DOHH2 (cell line): ENCODE data around the gene SPOP.

Experiments
- H3F3A ChIP-seq: fragments of 200-600 bp; sonication (generic), shearing (Covaris generic); 2 replicates; pipeline ENCODE4 v1.6.0; 2016; ENCODE audit warnings: antibody characterized with exemption, mild to moderate bottlenecking; ENCODE audit not compliant: control insufficient read depth, insufficient read depth
- H3K27ac ChIP-seq: fragments of 200-600 bp; sonication (generic); 2 replicates; pipeline ENCODE4 v1.5.1; 2014; ENCODE audit warnings: low read depth, mild to moderate bottlenecking, low read length, moderate library complexity
- H3K27me3 ChIP-seq: fragments of 200-600 bp; sonication (generic); 2 replicates; pipeline ENCODE4 v1.6.1; 2014; ENCODE audit warnings: mild to moderate bottlenecking, low read length, mixed read lengths; ENCODE audit not compliant: control insufficient read depth
- H3K36me3 ChIP-seq: fragments of 200-600 bp; sonication (generic); 2 replicates; pipeline ENCODE4 v1.6.1; 2014; ENCODE audit warnings: mild to moderate bottlenecking, low read length, moderate library complexity, mixed read lengths; ENCODE audit not compliant: control insufficient read depth
- H3K4me1 ChIP-seq: fragments of 200-600 bp; sonication (generic); 2 replicates; pipeline ENCODE4 v1.6.1; 2014; ENCODE audit warnings: mild to moderate bottlenecking, low read length, mixed read lengths; ENCODE audit not compliant: control insufficient read depth
- H3K4me2 ChIP-seq: fragments of 200-600 bp; sonication (generic); 2 replicates; pipeline ENCODE4 v1.6.0; 2014; ENCODE audit warnings: mild to moderate bottlenecking, low read length, moderate library complexity
- H3K4me3 ChIP-seq: fragments of 200-600 bp; sonication (generic); 2 replicates; pipeline ENCODE4 v1.5.1; 2014; ENCODE audit warnings: mild to moderate bottlenecking, low read length, mixed read lengths
- H3K79me2 ChIP-seq: fragments of 200-600 bp; sonication (generic); 2 replicates; pipeline ENCODE4 v1.6.1; 2014; ENCODE audit warnings: mild to moderate bottlenecking, low read length, mixed read lengths; ENCODE audit not compliant: control insufficient read depth
- H3K9me2 ChIP-seq: fragments of 200-600 bp; sonication (generic); replicated peaks from 2 replicates; pipeline ENCODE4 v1.6.1; 2014; ENCODE audit warnings: mild to moderate bottlenecking, low read length, mixed read lengths; ENCODE audit not compliant: control insufficient read depth
- H3K9me3 ChIP-seq: fragments of 200-600 bp; sonication (generic); 2 replicates; pipeline ENCODE4 v1.6.1; 2014; ENCODE audit warnings: antibody characterized with exemption, low read length, mixed read lengths; ENCODE audit not compliant: control insufficient read depth, insufficient read depth
- H4K20me1 ChIP-seq: fragments of 200-600 bp; sonication (generic); 2 replicates; pipeline ENCODE4 v1.6.0; 2014; ENCODE audit warnings: low read depth, mild to moderate bottlenecking, antibody characterized with exemption, low read length, moderate library complexity; ENCODE audit not compliant: control insufficient read depth, insufficient read depth
- EZH2phosphoT487 ChIP-seq: fragments of 200-600 bp; sonication (generic); IDR thresholded peaks from 2 replicates; pipeline ENCODE4 v1.6.1; 2017; ENCODE audit warnings: borderline replicate concordance, mild to moderate bottlenecking, antibody characterized with exemption, low read length, moderate library complexity, mixed read lengths
- TF ChIP-seq, protein P1 (sequence below): fragments of 200-600 bp; sonication (generic); IDR thresholded peaks from one replicate; pipeline ENCODE4 v1.5.1; 2014; ENCODE audit warnings: antibody characterized with exemption, mild to moderate bottlenecking, low read depth, low read length; ENCODE audit not compliant: poor library complexity, severe bottlenecking

SPOP gene

DNA sequence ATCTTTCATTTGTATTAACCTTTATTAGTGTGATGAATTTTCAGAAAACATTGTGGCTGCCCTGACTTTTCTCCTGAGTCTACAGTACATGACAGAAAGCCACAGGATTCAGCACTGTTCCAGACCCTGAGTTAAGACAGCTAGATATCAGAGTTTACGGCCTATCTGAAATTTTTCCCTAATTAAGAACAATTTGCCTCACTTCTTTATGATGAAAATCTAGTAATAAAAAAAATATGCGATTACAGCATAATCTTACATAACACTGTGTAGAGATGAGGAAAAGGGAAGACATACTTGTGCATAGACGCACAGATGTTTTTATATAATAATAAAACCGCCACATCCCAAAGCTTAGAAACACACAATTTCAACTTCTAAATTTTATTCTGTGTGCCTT lies 7.3 kb downstream of the SPOP start:
- H3K9me3 ChIP-seq: no peaks in the 10 kb centered on the region
- peaks cover 84% of the 10 kb centered on the region for H3K79me2 ChIP-seq
- peaks cover 11% of the 10 kb centered on the region for H3K4me1 ChIP-seq
- H3K36me3 ChIP-seq: peaks cover 31% of the 10 kb centered on the region
- H3K27me3 ChIP-seq: no peaks in the 10 kb centered on the region
- H3K4me2 ChIP-seq: no peak overlapping the region
- H3K4me3 ChIP-seq: no peak overlapping the region
- H3F3A ChIP-seq: 0 out of 2 replicates have a peak, but pooled peaks cover 3% of the 10 kb centered on the region
- H3K9me2 ChIP-seq: no peaks in the 10 kb centered on the region
- no peak overlapping the region for H3K27ac ChIP-seq
- TF ChIP-seq, protein P1, sequence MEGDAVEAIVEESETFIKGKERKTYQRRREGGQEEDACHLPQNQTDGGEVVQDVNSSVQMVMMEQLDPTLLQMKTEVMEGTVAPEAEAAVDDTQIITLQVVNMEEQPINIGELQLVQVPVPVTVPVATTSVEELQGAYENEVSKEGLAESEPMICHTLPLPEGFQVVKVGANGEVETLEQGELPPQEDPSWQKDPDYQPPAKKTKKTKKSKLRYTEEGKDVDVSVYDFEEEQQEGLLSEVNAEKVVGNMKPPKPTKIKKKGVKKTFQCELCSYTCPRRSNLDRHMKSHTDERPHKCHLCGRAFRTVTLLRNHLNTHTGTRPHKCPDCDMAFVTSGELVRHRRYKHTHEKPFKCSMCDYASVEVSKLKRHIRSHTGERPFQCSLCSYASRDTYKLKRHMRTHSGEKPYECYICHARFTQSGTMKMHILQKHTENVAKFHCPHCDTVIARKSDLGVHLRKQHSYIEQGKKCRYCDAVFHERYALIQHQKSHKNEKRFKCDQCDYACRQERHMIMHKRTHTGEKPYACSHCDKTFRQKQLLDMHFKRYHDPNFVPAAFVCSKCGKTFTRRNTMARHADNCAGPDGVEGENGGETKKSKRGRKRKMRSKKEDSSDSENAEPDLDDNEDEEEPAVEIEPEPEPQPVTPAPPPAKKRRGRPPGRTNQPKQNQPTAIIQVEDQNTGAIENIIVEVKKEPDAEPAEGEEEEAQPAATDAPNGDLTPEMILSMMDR: no peak
- no peak for TF ChIP-seq EZH2phosphoT487
- peaks cover 20% of the 10 kb centered on the region for H4K20me1 ChIP-seq

- Histone ChIP-seq H3K4me2 (no peak overlapping the region), H3K4me3 (no peak overlapping the region), H3K79me2 (peaks cover 79% of the 10 kb centered on the region), H4K20me1 (peaks cover 14% of the 10 kb centered on the region), H3K27me3 (no peaks in the 10 kb centered on the region), H3K9me2 (no peaks in the 10 kb centered on the region), H3K9me3 (no peaks in the 10 kb centered on the region), H3K4me1 (peaks cover 4% of the 10 kb centered on the region), H3F3A (0 out of 2 replicates have a peak, but pooled peaks cover 3% of the 10 kb centered on the region), H3K36me3 (peaks cover 25% of the 10 kb centered on the region), H3K27ac (no peak overlapping the region)
- TF ChIP-seq, protein P1: no peak
- no peak for TF ChIP-seq EZH2phosphoT487
Measured at GRCh38 chr17:49670002-49670401, 7.9 kb downstream of the SPOP start.

GRCh38 chr17:49667854-49668253 lies 10.0 kb downstream of the SPOP start:
- H3F3A ChIP-seq: 0 out of 2 replicates have a peak, but pooled peaks cover 3% of the 10 kb centered on the region
- no peaks in the 10 kb centered on the region for H3K9me2 ChIP-seq
- no peak overlapping the region for H3K4me3 ChIP-seq
- no peak overlapping the region for H3K27ac ChIP-seq
- peaks cover 12% of the 10 kb centered on the region for H3K36me3 ChIP-seq
- H3K9me3 ChIP-seq: no peaks in the 10 kb centered on the region
- no peaks in the 10 kb centered on the region for H3K27me3 ChIP-seq
- H3K79me2 ChIP-seq: peaks cover 81% of the 10 kb centered on the region
- no peaks in the 10 kb centered on the region for H3K4me1 ChIP-seq
- peaks cover 8% of the 10 kb centered on the region for H4K20me1 ChIP-seq
- TF ChIP-seq EZH2phosphoT487: no peak
- TF ChIP-seq, protein P1: no peak
- no peak overlapping the region for H3K4me2 ChIP-seq

DNA sequence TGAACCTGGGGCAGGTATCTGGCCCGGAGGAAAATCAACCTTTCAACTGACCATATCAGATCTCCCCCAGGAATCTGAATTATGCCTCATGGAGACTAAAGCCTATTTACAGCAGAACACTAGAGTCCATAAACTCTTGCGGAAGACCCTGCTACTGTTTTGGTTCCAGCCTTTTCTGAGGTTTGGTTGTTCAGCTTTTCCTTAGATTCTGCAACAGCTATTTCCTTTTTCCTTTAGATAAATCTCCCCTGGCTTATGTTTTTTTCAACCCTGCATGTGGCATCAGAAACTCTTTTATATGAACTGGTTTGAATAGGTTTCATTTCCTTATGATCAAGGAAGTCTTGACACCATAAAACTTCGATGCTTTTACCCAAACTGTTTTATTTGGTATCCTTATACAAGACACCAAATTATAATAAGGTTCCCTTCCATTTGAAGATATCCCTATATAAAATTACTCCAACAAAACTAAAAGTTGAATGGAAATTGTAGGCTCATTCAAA lies 13.1 kb downstream of the SPOP start:
- H3K27ac ChIP-seq: no peak overlapping the region
- H3K4me2 ChIP-seq: no peak overlapping the region
- H3K9me3 ChIP-seq: no peaks in the 10 kb centered on the region
- no peak overlapping the region for H3K4me3 ChIP-seq
- H3F3A ChIP-seq: no peaks in the 10 kb centered on the region
- H3K27me3 ChIP-seq: no peaks in the 10 kb centered on the region
- peaks cover 6% of the 10 kb centered on the region for H3K36me3 ChIP-seq
- H3K9me2 ChIP-seq: no peaks in the 10 kb centered on the region
- TF ChIP-seq, protein P1: no peak
- TF ChIP-seq EZH2phosphoT487: no peak
- H3K4me1 ChIP-seq: no peaks in the 10 kb centered on the region
- no peaks in the 10 kb centered on the region; the same call in 1 of the 2 replicates for H4K20me1 ChIP-seq
- peaks cover 70% of the 10 kb centered on the region for H3K79me2 ChIP-seq
